Activated CD8-positive, alpha-beta memory T cell treated with anti-CD3 and anti-CD28 coated beads, Interleukin-2, amount 10 ng/mL, durations not matched to agents 7 days and 5 days (primary cell): ENCODE data around the gene DHRS12. TPM values are rescaled to one million over a fixed set of nuclear protein-coding genes. Genes with fewer than 3 reads are reported as not detected.
A peak's percentile ranks its signal among the peaks of the same experiment; 100 is the strongest.

Experiments used
- ATAC-seq: fragments of 150-1000 bp; cut with Tn5 transposase; one replicate; pipeline ENCODE4 v1.10.0; 2021; ENCODE audit warnings: moderate library complexity
- CTCF ChIA-PET: fragments of 350-600 bp; sonication (Branson Sonifier 250); formaldehyde crosslinking; loops from one replicate; lab custom pipeline; 2021; ENCODE audit warnings: antibody characterized with exemption; lab: Charles Lee
- DNase-seq: peaks from one replicate; pipeline ENCODE4 v3.0.0-alpha.2; 2020
- H3K27ac Mint-ChIP-seq: one replicate; pipeline ENCODE4 v1.8.0; 2021; ENCODE audit warnings: mild to moderate bottlenecking, mixed read lengths
- H3K27me3 Mint-ChIP-seq: one replicate; pipeline ENCODE4 v1.8.0; 2021; ENCODE audit warnings: mixed read lengths
- H3K36me3 Mint-ChIP-seq: one replicate; pipeline ENCODE4 v1.8.0; 2021; ENCODE audit warnings: mild to moderate bottlenecking, mixed read lengths
- H3K4me1 Mint-ChIP-seq: one replicate; pipeline ENCODE4 v1.8.0; 2021; ENCODE audit warnings: mixed read lengths
- H3K4me3 Mint-ChIP-seq: one replicate; pipeline ENCODE4 v1.8.0; 2021; ENCODE audit warnings: mild to moderate bottlenecking, moderate library complexity, mixed read lengths
- H3K9me3 Mint-ChIP-seq: one replicate; pipeline ENCODE4 v1.8.0; 2022; ENCODE audit warnings: low read depth, mixed read lengths
- total RNA-seq, 2 experiments: library from RNA; stranded (reverse); gene quantifications; one replicate each; pipeline ENCODE4 v1.2.3, GENCODE V29; 2021

Gene DHRS12
- total RNA-seq, 2 experiments from 2014 or later = 6.0 to 6.6 TPM

DNA sequence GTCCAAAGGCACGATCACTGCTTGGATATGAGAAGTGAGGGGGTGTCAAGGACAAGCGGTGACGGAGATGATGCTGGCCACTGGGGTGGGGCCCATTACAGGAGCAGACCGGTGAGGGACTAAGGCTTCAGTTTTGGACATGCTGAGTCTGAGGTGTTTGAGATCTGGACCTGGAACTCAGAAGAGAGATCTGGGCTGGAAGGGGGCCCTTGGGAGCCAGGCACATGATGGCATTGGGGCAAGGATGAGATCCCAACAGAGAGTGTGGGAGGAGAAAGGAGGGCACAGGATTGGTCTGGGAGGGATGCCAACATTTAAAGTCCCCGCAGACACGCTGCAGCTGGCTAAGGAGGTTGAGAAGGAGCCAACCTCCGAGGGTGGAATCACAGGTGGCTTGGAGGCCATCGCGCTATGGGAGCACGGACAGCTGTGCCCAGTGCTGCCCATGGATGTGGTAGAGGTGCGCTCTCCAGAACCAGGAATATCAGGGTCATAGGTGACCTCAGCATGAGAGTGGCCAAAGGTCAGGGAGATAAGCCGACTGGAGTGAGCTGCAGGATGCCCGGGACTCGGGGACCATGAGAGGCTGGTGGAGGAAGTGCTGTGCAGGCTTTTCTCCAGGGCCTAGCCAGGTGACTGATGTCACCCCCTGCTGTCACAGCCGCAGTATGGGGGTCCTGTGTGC, 21.8 kb downstream of the DHRS12 start:
- CTCF ChIA-PET = interaction anchor here (0.6 to 2.5 kb wide), 3 partner anchors 15 to 557 kb away, joined by 3 to 9 read pairs (median 4); no protein-coding TSS in a partner anchor

GRCh38 chr13:51781246-51782022, 22.5 kb downstream of the DHRS12 start:
- CTCF ChIA-PET = interaction anchor here (0.6 to 2.5 kb wide), 5 partner anchors 16 to 556 kb away, joined by 3 to 9 read pairs (median 4); partner anchors contain the start of gene INTS6
- no peak for DNase-seq
- Mint-ChIP-seq H3K27me3 (no peaks in the 10 kb centered on the region), H3K36me3 (no peaks in the 10 kb centered on the region), H3K4me1 (peaks cover 13% of the 10 kb centered on the region), H3K9me3 (no peaks in the 10 kb centered on the region), H3K4me3 (no peak overlapping the region), H3K27ac (no peak overlapping the region)
- peak; percentile 57 for ATAC-seq

More for the DNA sequence above, 21.8 kb downstream of the DHRS12 start:
- H3K9me3 Mint-ChIP-seq = no peaks in the 10 kb centered on the region
- no peaks in the 10 kb centered on the region for H3K36me3 Mint-ChIP-seq
- ATAC-seq = no peak
- peaks cover 13% of the 10 kb centered on the region for H3K4me1 Mint-ChIP-seq
- H3K27ac Mint-ChIP-seq = no peak overlapping the region
- no peak overlapping the region for H3K4me3 Mint-ChIP-seq
- H3K27me3 Mint-ChIP-seq = no peaks in the 10 kb centered on the region
- DNase-seq = no peak

DNA sequence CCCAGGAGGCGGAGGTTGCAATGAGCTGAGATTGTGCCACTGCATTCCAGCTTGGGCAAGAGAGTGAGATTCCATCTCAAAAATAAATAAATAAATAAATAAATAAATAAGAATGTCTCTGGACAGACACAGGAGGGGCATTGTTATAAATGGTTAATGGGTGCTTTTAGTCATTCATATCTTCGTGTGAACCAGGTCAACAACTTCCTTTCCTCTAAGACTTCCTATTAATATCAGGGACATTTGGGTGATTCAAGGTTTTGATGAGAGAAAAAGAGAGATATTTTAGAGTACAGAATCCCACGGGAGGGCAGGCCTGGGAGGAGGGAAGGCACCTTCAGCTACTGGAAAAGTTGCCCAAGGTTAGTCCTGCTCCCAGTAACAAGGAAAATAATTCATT, 23.9 kb downstream of the DHRS12 start:
- no peak overlapping the region for H3K4me3 Mint-ChIP-seq
- H3K9me3 Mint-ChIP-seq = no peaks in the 10 kb centered on the region
- CTCF ChIA-PET = no interaction called here
- ATAC-seq = no peak
- H3K27me3 Mint-ChIP-seq = no peaks in the 10 kb centered on the region
- DNase-seq = no peak
- H3K36me3 Mint-ChIP-seq = no peaks in the 10 kb centered on the region
- H3K27ac Mint-ChIP-seq = no peak overlapping the region
- peaks cover 4% of the 10 kb centered on the region for H3K4me1 Mint-ChIP-seq

GRCh38 chr13:51778392-51778791, 25.6 kb downstream of the DHRS12 start:
- Mint-ChIP-seq H3K9me3 (no peaks in the 10 kb centered on the region), H3K27ac (no peak overlapping the region), H3K27me3 (no peaks in the 10 kb centered on the region), H3K4me1 (peaks cover 2% of the 10 kb centered on the region), H3K36me3 (no peaks in the 10 kb centered on the region), H3K4me3 (no peak overlapping the region)
- ATAC-seq (no peak), DNase-seq (no peak)
- CTCF ChIA-PET = interaction anchor here (1.1 kb wide), 1 partner anchor 22 kb away, joined by 3 read pairs; no protein-coding TSS in a partner anchor

GRCh38 chr13:51777921-51778320, 26.0 kb downstream of the DHRS12 start:
- CTCF ChIA-PET = interaction anchor here (1.1 kb wide), 1 partner anchor 21 kb away, joined by 3 read pairs; no protein-coding TSS in a partner anchor
- DNase-seq = no peak
- H3K27me3 Mint-ChIP-seq = no peaks in the 10 kb centered on the region
- no peaks in the 10 kb centered on the region for H3K36me3 Mint-ChIP-seq
- no peaks in the 10 kb centered on the region for H3K9me3 Mint-ChIP-seq
- H3K4me1 Mint-ChIP-seq = peaks cover 2% of the 10 kb centered on the region
- ATAC-seq = no peak
- H3K27ac Mint-ChIP-seq = no peak overlapping the region
- H3K4me3 Mint-ChIP-seq = no peak overlapping the region

DNA sequence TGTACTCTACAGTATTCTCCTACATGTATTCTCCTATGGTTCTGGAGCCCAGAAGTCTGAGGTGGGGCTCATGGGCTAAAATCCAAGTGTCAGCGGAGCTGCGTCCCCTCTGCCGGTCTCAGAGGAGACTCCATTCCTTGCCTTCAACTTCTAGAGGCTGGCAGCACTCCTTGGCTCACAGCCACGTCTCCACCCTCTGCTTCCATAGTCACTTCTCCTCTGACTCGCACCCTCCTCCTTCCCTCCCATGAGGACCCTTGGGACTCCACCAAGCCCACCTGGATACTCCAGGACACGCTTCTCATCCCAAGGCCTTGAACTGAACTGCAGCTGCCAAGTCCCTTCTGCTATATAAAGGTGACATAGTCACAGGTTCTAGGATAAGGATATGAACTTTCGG, 27.8 kb downstream of the DHRS12 start:
- no peak for DNase-seq
- H3K27me3 Mint-ChIP-seq = no peaks in the 10 kb centered on the region
- no peak for ATAC-seq
- no peaks in the 10 kb centered on the region for H3K36me3 Mint-ChIP-seq
- no peak overlapping the region for H3K27ac Mint-ChIP-seq
- H3K9me3 Mint-ChIP-seq = no peaks in the 10 kb centered on the region
- peaks cover 2% of the 10 kb centered on the region for H3K4me1 Mint-ChIP-seq
- no peak overlapping the region for H3K4me3 Mint-ChIP-seq
- CTCF ChIA-PET = no interaction called here

GRCh38 chr13:51773515-51773914, 30.4 kb downstream of the DHRS12 start:
- Mint-ChIP-seq H3K36me3 (no peaks in the 10 kb centered on the region), H3K9me3 (no peaks in the 10 kb centered on the region), H3K27me3 (no peaks in the 10 kb centered on the region), H3K4me3 (no peak overlapping the region), H3K4me1 (peaks cover 2% of the 10 kb centered on the region), H3K27ac (no peak overlapping the region)
- ATAC-seq (no peak), DNase-seq (no peak)
- CTCF ChIA-PET = no interaction called here

- Mint-ChIP-seq H3K4me3 (no peak overlapping the region), H3K4me1 (peaks cover 2% of the 10 kb centered on the region), H3K9me3 (no peaks in the 10 kb centered on the region), H3K27me3 (no peaks in the 10 kb centered on the region), H3K27ac (no peak overlapping the region), H3K36me3 (no peaks in the 10 kb centered on the region)
- no peak for DNase-seq
- CTCF ChIA-PET = no interaction called here
- ATAC-seq = no peak
Measured at GRCh38 chr13:51772781-51773180, 31.2 kb downstream of the DHRS12 start.

- H3K9me3 Mint-ChIP-seq = no peaks in the 10 kb centered on the region
- no peaks in the 10 kb centered on the region for H3K36me3 Mint-ChIP-seq
- H3K4me1 Mint-ChIP-seq = no peaks in the 10 kb centered on the region
- CTCF ChIA-PET = interaction anchor here (1.1 kb wide), 1 partner anchor 26 kb away, joined by 3 read pairs; no protein-coding TSS in a partner anchor
- no peaks in the 10 kb centered on the region for H3K27me3 Mint-ChIP-seq
- no peak overlapping the region for H3K4me3 Mint-ChIP-seq
- ATAC-seq = no peak
- DNase-seq = no peak
- H3K27ac Mint-ChIP-seq = no peak overlapping the region
Measured at GRCh38 chr13:51772105-51772455, 31.9 kb downstream of the DHRS12 start.

- no peaks in the 10 kb centered on the region for H3K9me3 Mint-ChIP-seq
- ATAC-seq (no peak), DNase-seq (no peak)
- H3K4me3 Mint-ChIP-seq = no peak overlapping the region
- no peak overlapping the region for H3K27ac Mint-ChIP-seq
- H3K27me3 Mint-ChIP-seq = no peaks in the 10 kb centered on the region
- CTCF ChIA-PET = interaction anchor here (1.1 kb wide), 1 partner anchor 26 kb away, joined by 3 read pairs; no protein-coding TSS in a partner anchor
- no peaks in the 10 kb centered on the region for H3K36me3 Mint-ChIP-seq
- H3K4me1 Mint-ChIP-seq = no peaks in the 10 kb centered on the region
Measured at GRCh38 chr13:51771418-51772104, 32.4 kb downstream of the DHRS12 start.

DNA sequence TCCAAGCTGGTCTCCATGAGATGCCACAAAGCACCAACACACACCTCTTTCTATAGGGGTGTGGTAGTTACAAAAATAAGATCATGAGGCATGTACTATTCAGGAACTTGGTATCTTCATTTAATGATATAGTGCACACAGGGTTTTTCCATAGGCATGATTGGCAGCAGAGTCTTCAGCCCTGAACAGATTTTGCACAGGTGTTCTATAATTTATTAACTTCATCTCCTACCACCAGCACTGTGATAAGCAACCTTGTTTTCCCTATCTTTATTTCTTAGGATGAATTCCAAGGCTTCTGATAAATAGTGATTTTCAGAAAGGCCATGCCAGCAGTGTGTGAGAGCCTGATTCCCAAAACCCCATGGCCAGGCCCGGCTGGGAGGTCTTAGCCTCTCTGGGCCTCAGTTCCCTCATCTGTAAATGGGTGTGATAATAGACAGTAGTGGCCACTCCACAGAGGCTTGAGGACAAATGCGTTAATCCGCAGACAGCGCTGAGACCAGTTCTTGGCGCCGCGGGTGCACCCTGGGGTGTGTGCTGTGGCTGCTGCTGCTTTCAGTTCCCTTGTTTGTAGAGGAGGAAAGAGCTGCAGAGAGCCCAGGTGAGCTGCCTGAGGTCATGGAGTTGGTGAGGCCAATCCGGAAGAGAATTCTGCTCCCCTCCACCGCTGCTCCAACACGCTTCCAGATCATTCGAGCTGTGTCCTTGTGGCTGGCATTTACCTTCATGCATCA, 33.1 kb downstream of the DHRS12 start:
- no peaks in the 10 kb centered on the region for H3K9me3 Mint-ChIP-seq
- CTCF ChIA-PET = no interaction called here
- no peak overlapping the region for H3K4me3 Mint-ChIP-seq
- H3K4me1 Mint-ChIP-seq = no peaks in the 10 kb centered on the region
- DNase-seq (no peak), ATAC-seq (no peak)
- no peaks in the 10 kb centered on the region for H3K36me3 Mint-ChIP-seq
- no peaks in the 10 kb centered on the region for H3K27me3 Mint-ChIP-seq
- no peak overlapping the region for H3K27ac Mint-ChIP-seq

DNA sequence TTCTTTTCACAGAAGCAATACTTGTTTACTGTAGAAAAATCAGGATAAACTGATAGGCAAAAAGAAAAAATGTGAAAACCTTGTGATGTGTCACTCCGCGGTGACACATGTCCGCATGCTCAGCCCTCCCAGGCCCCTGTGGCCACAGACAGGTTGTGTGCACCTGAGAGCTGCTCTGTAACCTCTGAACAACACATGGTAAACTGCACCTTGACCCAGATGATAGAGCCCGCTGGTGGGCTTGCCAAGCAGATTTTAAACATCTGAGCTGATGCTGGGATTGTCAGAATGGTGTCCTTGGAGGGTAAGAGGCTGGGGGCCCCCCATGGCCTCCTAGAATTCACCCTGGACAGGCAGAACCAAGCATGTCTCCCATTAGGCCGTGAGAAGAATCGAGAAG, 33.8 kb downstream of the DHRS12 start:
- H3K4me3 Mint-ChIP-seq = no peak overlapping the region
- no peaks in the 10 kb centered on the region for H3K9me3 Mint-ChIP-seq
- peaks cover 4% of the 10 kb centered on the region for H3K36me3 Mint-ChIP-seq
- CTCF ChIA-PET = no interaction called here
- ATAC-seq = no peak
- no peaks in the 10 kb centered on the region for H3K27me3 Mint-ChIP-seq
- H3K27ac Mint-ChIP-seq = no peak overlapping the region
- no peak for DNase-seq
- H3K4me1 Mint-ChIP-seq = peaks cover 5% of the 10 kb centered on the region
